HEK293T (cell line): ENCODE data around the gene TTC16.

Experiments
- CTCF ChIA-PET: fragments of 350-600 bp; formaldehyde crosslinking; extraction: SDS; loops from one replicate; lab custom pipeline; 2021; ENCODE audit warnings: antibody characterized with exemption, inconsistent platforms; lab: Yijun Ruan, JAX
- POLR2A ChIA-PET: fragments of 350-600 bp; formaldehyde crosslinking; extraction: SDS; loops from one replicate; lab custom pipeline; 2020; ENCODE audit warnings: antibody characterized with exemption, inconsistent platforms; lab: Yijun Ruan, JAX
- DNase-seq: peaks from one replicate; pipeline ENCODE4 v3.0.0; 2012; ENCODE audit warnings: mixed read lengths; ENCODE audit errors: extremely low spot score
- ARNT ChIP-seq: fragments of 450-650 bp; IDR thresholded peaks from 2 replicates; pipeline ENCODE4 v1.6.1; 2017; ENCODE audit warnings: mild to moderate bottlenecking
- BHLHE40 ChIP-seq: fragments of 450-650 bp; IDR thresholded peaks from 2 replicates; pipeline ENCODE4 v1.6.1; 2016; ENCODE audit warnings: mild to moderate bottlenecking, moderate library complexity, borderline replicate concordance
- CTBP1 ChIP-seq: fragments of 450-650 bp; IDR thresholded peaks from 2 replicates; pipeline ENCODE4 v1.6.1; 2016; ENCODE audit warnings: borderline replicate concordance
- ELF4 ChIP-seq: fragments of 450-650 bp; IDR thresholded peaks from 2 replicates; pipeline ENCODE4 v1.6.1; 2017; ENCODE audit warnings: antibody characterized with exemption
- FOXA1 ChIP-seq: fragments of 450-650 bp; IDR thresholded peaks from 2 replicates; pipeline ENCODE4 v1.6.1; 2016; ENCODE audit warnings: mild to moderate bottlenecking
- FOXK2 ChIP-seq: fragments of 450-650 bp; IDR thresholded peaks from 2 replicates; pipeline ENCODE4 v1.6.1; 2016; ENCODE audit warnings: mild to moderate bottlenecking
- FOXM1 ChIP-seq: fragments of 450-650 bp; IDR thresholded peaks from 2 replicates; pipeline ENCODE4 v1.6.1; 2017; ENCODE audit warnings: mild to moderate bottlenecking, borderline replicate concordance
- HDGF ChIP-seq: fragments of 450-650 bp; IDR thresholded peaks from 2 replicates; pipeline ENCODE4 v1.6.1; 2017; ENCODE audit warnings: antibody characterized with exemption, borderline replicate concordance
- L3MBTL2 ChIP-seq: fragments of 450-650 bp; conservative IDR thresholded peaks from 2 replicates; pipeline ENCODE4 v1.6.1; 2016; ENCODE audit warnings: mild to moderate bottlenecking
- LEF1 ChIP-seq: fragments of 450-650 bp; IDR thresholded peaks from 2 replicates; pipeline ENCODE4 v1.6.1; 2017; ENCODE audit warnings: mild to moderate bottlenecking, borderline replicate concordance
- NFRKB ChIP-seq: fragments of 450-650 bp; IDR thresholded peaks from 2 replicates; pipeline ENCODE4 v1.6.1; 2016; ENCODE audit warnings: mild to moderate bottlenecking, moderate library complexity
- PKNOX1 ChIP-seq: fragments of 450-650 bp; IDR thresholded peaks from 2 replicates; pipeline ENCODE4 v1.6.1; 2016
- SP1 ChIP-seq: fragments of 450-650 bp; IDR thresholded peaks from 2 replicates; pipeline ENCODE4 v1.6.1; 2017
- SUZ12 ChIP-seq: fragments of 450-650 bp; IDR thresholded peaks from 2 replicates; pipeline ENCODE4 v1.6.1; 2016; ENCODE audit warnings: mild to moderate bottlenecking
- TARDBP ChIP-seq: fragments of 450-650 bp; IDR thresholded peaks from 2 replicates; pipeline ENCODE4 v1.6.1; 2016
- ZNF384 ChIP-seq: fragments of 450-650 bp; IDR thresholded peaks from 2 replicates; pipeline ENCODE4 v1.6.1; 2016

The TTC16 gene

GRCh38 chr9:127722055-127722745 is 6.3 kb downstream of the TTC16 start:
- TF ChIP-seq ARNT (no peak), ZNF384 (no peak), FOXM1 (no peak), SP1 (no peak), FOXK2 (no peak), TARDBP (no peak)
- DNase-seq = no peak
- POLR2A ChIA-PET = interaction anchor here (0.6 to 1.0 kb wide), 2 partner anchors 12 to 187 kb away, joined by 3 read pairs; no protein-coding TSS in a partner anchor
- CTCF ChIA-PET = interaction anchor here (1.5 kb wide), 1 partner anchor 9 kb away, joined by 4 read pairs; no protein-coding TSS in a partner anchor

DNA sequence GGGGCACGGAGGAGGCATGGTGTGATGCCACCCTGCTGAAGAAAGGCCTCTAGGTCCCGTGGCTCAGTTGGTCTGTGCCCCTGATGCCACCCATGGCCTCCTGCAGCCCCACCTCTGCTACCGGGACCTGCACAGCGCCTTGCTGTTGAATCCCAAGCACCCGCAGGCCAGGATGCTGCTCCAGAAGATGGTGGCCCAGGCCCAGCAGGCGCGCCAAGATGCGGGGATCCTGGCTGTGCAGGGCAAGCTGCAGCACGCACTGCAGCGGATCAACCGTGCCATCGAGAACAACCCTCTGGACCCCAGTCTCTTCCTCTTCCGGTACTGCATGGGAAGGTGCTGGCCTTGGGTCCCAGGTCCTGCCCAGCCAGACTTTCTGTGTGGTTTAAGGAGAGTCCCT is 7.1 kb downstream of the TTC16 start:
- POLR2A ChIA-PET = interaction anchor here (1.2 kb wide), 1 partner anchor 12 kb away, joined by 3 read pairs; no protein-coding TSS in a partner anchor
- no peak for TF ChIP-seq HDGF
- no peak for TF ChIP-seq ELF4
- TF ChIP-seq BHLHE40 = no peak
- no peak for TF ChIP-seq SP1
- TF ChIP-seq TARDBP = no peak
- no peak for TF ChIP-seq NFRKB
- no peak for TF ChIP-seq L3MBTL2
- TF ChIP-seq SUZ12 = no peak
- TF ChIP-seq PKNOX1 = no peak
- TF ChIP-seq LEF1 = no peak
- no peak for TF ChIP-seq ARNT
- TF ChIP-seq FOXK2 = no peak
- TF ChIP-seq ZNF384 = no peak
- no peak for TF ChIP-seq CTBP1
- CTCF ChIA-PET = no interaction called here
- DNase-seq = no peak

DNA sequence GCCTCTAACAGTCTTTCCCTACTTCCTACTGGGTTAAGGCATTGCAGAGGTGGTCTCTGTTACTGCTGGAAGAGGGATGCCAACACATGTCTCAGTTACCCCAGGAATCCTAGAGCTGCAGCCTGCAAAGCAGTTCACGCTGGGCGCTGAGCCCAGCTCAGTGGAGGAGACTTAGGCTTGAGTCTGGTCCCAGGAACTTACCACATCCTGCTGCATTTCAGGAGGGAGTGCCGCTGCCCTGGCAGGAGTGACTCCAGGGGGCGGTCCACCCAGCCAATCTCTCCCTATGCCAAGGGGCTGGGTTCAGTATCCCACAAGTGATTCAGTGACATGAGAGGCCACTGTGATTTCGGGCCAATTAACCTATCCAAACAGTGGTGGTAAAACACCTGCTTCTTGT is 7.6 kb downstream of the TTC16 start:
- DNase-seq = no peak
- ChIA-PET CTCF (no interaction called here), POLR2A (interaction anchor here (1.2 kb wide), 1 partner anchor 11 kb away, joined by 3 read pairs; no protein-coding TSS in a partner anchor)
- TF ChIP-seq FOXA1 = no peak
- no peak for TF ChIP-seq PKNOX1
- no peak for TF ChIP-seq LEF1
- no peak for TF ChIP-seq ARNT
- no peak for TF ChIP-seq SUZ12
- no peak for TF ChIP-seq FOXK2
- TF ChIP-seq FOXM1 = no peak

DNA sequence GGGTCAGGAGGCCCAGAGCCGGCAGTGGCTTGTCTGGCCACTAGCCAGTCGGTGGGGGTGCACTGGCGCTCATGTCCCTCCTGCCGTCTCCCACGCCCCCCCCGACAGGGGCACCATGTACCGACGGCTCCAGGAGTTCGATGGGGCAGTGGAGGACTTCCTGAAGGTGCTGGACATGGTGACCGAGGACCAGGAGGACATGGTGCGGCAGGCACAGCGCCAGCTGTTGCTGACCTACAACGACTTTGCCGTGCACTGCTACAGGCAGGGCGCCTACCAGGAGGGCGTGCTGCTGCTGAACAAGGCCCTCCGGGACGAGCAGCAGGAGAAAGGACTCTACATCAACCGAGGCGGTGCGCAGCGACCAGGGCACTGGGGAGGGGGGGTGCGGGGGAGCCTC is 8.1 kb downstream of the TTC16 start:
- ChIA-PET POLR2A (interaction anchor here (1.2 kb wide), 1 partner anchor 11 kb away, joined by 3 read pairs; no protein-coding TSS in a partner anchor), CTCF (no interaction called here)
- no peak for TF ChIP-seq TARDBP
- no peak for TF ChIP-seq ARNT
- TF ChIP-seq ELF4 = no peak
- no peak for TF ChIP-seq HDGF
- TF ChIP-seq CTBP1 = no peak
- no peak for TF ChIP-seq L3MBTL2
- TF ChIP-seq LEF1 = no peak
- no peak for TF ChIP-seq BHLHE40
- TF ChIP-seq FOXA1 = no peak
- DNase-seq = no peak

DNA sequence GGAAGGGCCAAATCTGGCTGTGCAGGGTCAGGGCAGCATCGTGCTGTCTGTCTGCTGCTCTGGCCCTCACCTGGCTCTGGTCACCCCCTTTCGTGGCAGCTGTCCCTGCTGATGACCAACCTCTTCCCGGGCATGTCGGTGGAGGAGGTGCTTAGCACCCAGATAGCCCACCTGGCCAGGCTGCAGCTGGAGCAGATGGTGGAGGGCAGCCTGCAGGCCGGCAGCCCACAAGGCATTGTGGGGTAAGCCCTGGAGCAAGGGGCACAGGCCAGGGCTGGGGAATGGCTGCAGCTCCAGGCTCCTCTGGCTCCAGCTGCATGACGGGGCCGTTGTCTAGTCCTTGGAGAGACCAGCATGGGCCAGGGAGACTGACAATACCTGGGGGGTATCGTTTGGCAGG is 11.0 kb downstream of the TTC16 start:
- TF ChIP-seq FOXK2 (no peak), ZNF384 (no peak), L3MBTL2 (no peak)
- CTCF ChIA-PET = interaction anchor here (0.7 to 2.2 kb wide), 2 partner anchors 8 to 357 kb away, joined by 3 to 10 read pairs; partner anchors contain the start of gene TOR2A
- POLR2A ChIA-PET = no interaction called here
- DNase-seq = no peak

DNA sequence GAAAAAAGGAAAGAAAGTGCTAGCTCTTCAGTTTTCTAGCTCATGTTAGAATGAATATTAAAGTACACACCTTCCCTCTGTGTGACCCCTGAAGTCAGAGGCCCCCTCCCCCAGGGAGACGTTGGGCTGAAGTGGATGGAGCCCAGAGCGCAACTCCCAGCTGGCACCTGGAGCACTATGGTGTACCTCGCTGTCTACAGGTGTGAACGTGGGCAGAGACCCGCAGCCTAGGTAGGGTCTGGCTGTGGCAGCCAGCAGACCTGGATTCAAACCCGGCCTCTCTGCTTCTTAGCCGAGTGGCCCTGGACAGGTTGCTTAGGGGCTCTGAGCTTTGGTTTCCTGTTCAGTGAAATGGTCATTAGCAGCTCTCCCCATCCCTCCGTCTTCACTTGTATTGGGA is 12.9 kb downstream of the TTC16 start:
- ChIA-PET POLR2A (no interaction called here), CTCF (interaction anchor here (0.5 kb wide), 1 partner anchor 203 kb away, joined by 4 read pairs; no protein-coding TSS in a partner anchor)
- DNase-seq = no peak
- no peak for TF ChIP-seq SUZ12
- no peak for TF ChIP-seq LEF1
- TF ChIP-seq ZNF384 = no peak
- TF ChIP-seq BHLHE40 = no peak
- TF ChIP-seq TARDBP = no peak
- no peak for TF ChIP-seq PKNOX1
- no peak for TF ChIP-seq FOXM1
- no peak for TF ChIP-seq FOXA1
